ENCODE measurements around the gene ARHGEF28. TPM values are rescaled to one million over a fixed set of nuclear protein-coding genes. Genes with fewer than 3 reads are reported as not detected.

Gene ARHGEF28
- total and polyA plus RNA-seq, 12 donors: 0.62 to 3.4 (median 1.5) TPM

GRCh38 chr5:73822989-73823339 is 197.0 kb downstream of the ARHGEF28 start:
- ATAC-seq: no peak
- 51 to 71% methylated on average over 4 of the region's 4 CpGs for WGBS, 2 donors
- Histone ChIP-seq H3K9me3 (no peaks in the 10 kb centered on the region), H3K27me3 (no peaks in the 10 kb centered on the region), H3K4me1 (peaks cover 0 to 4% (median 0%) of the 10 kb centered on the region in 9 donors), H3K36me3 (no peaks in the 10 kb centered on the region), H3K4me3 (no peak overlapping the region), H3K27ac (no peak overlapping the region)
- intact Hi-C loops (cut with DNase I): no loop called here
- no peak for DNase-seq
- TF ChIP-seq CTCF (IDR thresholded peaks at IDR 0.05): no peak

GRCh38 chr5:73823508-73823925 is 197.5 kb downstream of the ARHGEF28 start:
- Histone ChIP-seq H3K36me3 (no peaks in the 10 kb centered on the region), H3K27me3 (no peaks in the 10 kb centered on the region), H3K4me3 (no peak overlapping the region), H3K27ac (no peak overlapping the region), H3K9me3 (no peaks in the 10 kb centered on the region), H3K4me1 (peaks cover 0 to 4% (median 0%) of the 10 kb centered on the region in 9 donors)
- WGBS, 2 donors: 93 to 95% methylated on average over 1 of the region's 1 CpG
- TF ChIP-seq CTCF (IDR thresholded peaks at IDR 0.05): no peak
- ATAC-seq: no peak
- intact Hi-C loops (cut with DNase I): no loop called here
- no peak for DNase-seq

GRCh38 chr5:73825199-73825598 is 199.2 kb downstream of the ARHGEF28 start:
- DNase-seq (no peak), ATAC-seq (no peak)
- TF ChIP-seq CTCF (IDR thresholded peaks at IDR 0.05): no peak
- no peaks in the 10 kb centered on the region for H3K9me3 ChIP-seq
- H3K27ac ChIP-seq: no peak overlapping the region
- H3K4me1 ChIP-seq: peaks cover 0 to 4% (median 0%) of the 10 kb centered on the region in 9 donors
- no peaks in the 10 kb centered on the region for H3K27me3 ChIP-seq
- no peak overlapping the region for H3K4me3 ChIP-seq
- no peaks in the 10 kb centered on the region for H3K36me3 ChIP-seq
- 94 to 97% methylated on average over 7 of the region's 7 CpGs for WGBS, 2 donors
- intact Hi-C loops (cut with DNase I): no loop called here

- Histone ChIP-seq H3K27me3 (no peaks in the 10 kb centered on the region), H3K27ac (no peak overlapping the region), H3K36me3 (no peaks in the 10 kb centered on the region), H3K9me3 (no peaks in the 10 kb centered on the region), H3K4me3 (no peak overlapping the region), H3K4me1 (peaks cover 0 to 4% (median 0%) of the 10 kb centered on the region in 9 donors)
- intact Hi-C loops (cut with DNase I): no loop called here
- ATAC-seq: no peak
- DNase-seq: no peak
- no peak for TF ChIP-seq CTCF (IDR thresholded peaks at IDR 0.05)
Observed at GRCh38 chr5:73825736-73826135, 199.7 kb downstream of the ARHGEF28 start.
